Neural cell (in vitro differentiated cells): ENCODE data around the gene MAPKAPK5. TPM values are rescaled to one million over a fixed set of nuclear protein-coding genes. Genes with fewer than 3 reads are reported as not detected.

Source experiments
- H2AFZ ChIP-seq: fragments of 200-600, 300-800 bp; sonication (generic), shearing (Covaris generic); 2 replicates; pipeline ENCODE4 v1.6.0; 2014; ENCODE audit warnings: low read depth, mild to moderate bottlenecking, antibody characterized with exemption, low read length, moderate library complexity
- H3F3A ChIP-seq: fragments of 200-600 bp; shearing (Covaris generic); 2 replicates; pipeline ENCODE4 v1.6.1; 2016; ENCODE audit warnings: mild to moderate bottlenecking, moderate library complexity, mixed read lengths, antibody characterized with exemption, low read length; ENCODE audit not compliant: insufficient read depth, poor library complexity, severe bottlenecking
- H3K27ac ChIP-seq: fragments of 200-600, 300-800 bp; sonication (generic), shearing (Covaris generic); 2 replicates; pipeline ENCODE4 v1.5.1; 2014; ENCODE audit warnings: mild to moderate bottlenecking, low read length, moderate library complexity
- H3K27me3 ChIP-seq: fragments of 300-800, 200-600 bp; sonication (generic), shearing (Covaris generic); 2 replicates; pipeline ENCODE4 v1.6.0; 2014; ENCODE audit warnings: mild to moderate bottlenecking, low read depth, low read length, moderate library complexity; ENCODE audit not compliant: insufficient read depth
- H3K36me3 ChIP-seq: fragments of 300-800, 200-600 bp; sonication (generic), shearing (Covaris generic); 2 replicates; pipeline ENCODE4 v1.5.1; 2014; ENCODE audit warnings: mild to moderate bottlenecking, antibody characterized with exemption, low read length, moderate library complexity; ENCODE audit not compliant: insufficient read depth
- H3K4me2 ChIP-seq: fragments of 300-800, 200-600 bp; sonication (generic), shearing (Covaris generic); 2 replicates; pipeline ENCODE4 v1.6.0; 2014; ENCODE audit warnings: mild to moderate bottlenecking, low read length
- H3K4me3 ChIP-seq: fragments of 300-800, 200-600 bp; sonication (generic), shearing (Covaris generic); 2 replicates; pipeline ENCODE4 v1.5.1; 2014; ENCODE audit warnings: mild to moderate bottlenecking, low read length, moderate library complexity
- H3K79me2 ChIP-seq: fragments of 200-600 bp; shearing (Covaris generic); replicated peaks from 2 replicates; pipeline ENCODE4 v1.6.0; 2014; ENCODE audit warnings: mild to moderate bottlenecking, low read length, moderate library complexity; ENCODE audit not compliant: insufficient read depth
- H3K9ac ChIP-seq: fragments of 300-800, 200-600 bp; sonication (generic), shearing (Covaris generic); 2 replicates; pipeline ENCODE4 v1.6.1; 2016; ENCODE audit warnings: mild to moderate bottlenecking, low read length, mixed read lengths
- H3K9me2 ChIP-seq: fragments of 200-600 bp; shearing (Covaris generic); 2 replicates; pipeline ENCODE4 v1.6.1; 2016; ENCODE audit warnings: mild to moderate bottlenecking, low read length, mixed read lengths; ENCODE audit not compliant: insufficient read depth
- H3K9me3 ChIP-seq: fragments of 200-600, 300-800 bp; sonication (generic), shearing (Covaris generic); 2 replicates; pipeline ENCODE4 v1.6.1; 2016; ENCODE audit warnings: mild to moderate bottlenecking, mixed run types, low read length, moderate library complexity, mixed read lengths
- H4K20me1 ChIP-seq: fragments of 200-600 bp; shearing (Covaris generic); 2 replicates; pipeline ENCODE4 v1.6.1; 2016; ENCODE audit warnings: mild to moderate bottlenecking, mixed run types; ENCODE audit not compliant: insufficient read depth
- CTCF ChIP-seq: fragments of 450-650 bp; IDR thresholded peaks from 2 replicates; pipeline ENCODE4 v1.5.1; 2014; ENCODE audit warnings: antibody characterized with exemption, mild to moderate bottlenecking, moderate library complexity; ENCODE audit not compliant: poor library complexity, severe bottlenecking
- EP300 ChIP-seq: fragments of 450-650 bp; conservative IDR thresholded peaks from 2 replicates; pipeline ENCODE4 v1.6.1; 2014; ENCODE audit warnings: antibody characterized with exemption, mild to moderate bottlenecking, moderate library complexity; ENCODE audit not compliant: poor library complexity, severe bottlenecking
- EZH2 ChIP-seq: fragments of 200-600, 300-800 bp; shearing (Covaris generic), sonication (generic); IDR thresholded peaks from 2 replicates; pipeline ENCODE4 v1.6.1; 2014; ENCODE audit warnings: antibody characterized with exemption, low read length, borderline replicate concordance, mild to moderate bottlenecking; ENCODE audit not compliant: insufficient read depth, poor library complexity, severe bottlenecking
- MXI1 ChIP-seq: fragments of 450-650 bp; conservative IDR thresholded peaks from 2 replicates; pipeline ENCODE4 v1.6.1; 2014; ENCODE audit warnings: antibody characterized with exemption, mild to moderate bottlenecking; ENCODE audit not compliant: poor library complexity, severe bottlenecking
- RAD21 ChIP-seq: fragments of 450-650 bp; conservative IDR thresholded peaks from 2 replicates; pipeline ENCODE4 v1.6.1; 2014; ENCODE audit warnings: antibody characterized with exemption, mild to moderate bottlenecking, moderate library complexity
- REST ChIP-seq: IDR thresholded peaks from 2 replicates; pipeline ENCODE4 v1.6.1; 2012; ENCODE audit warnings: borderline replicate concordance
- SMC3 ChIP-seq: fragments of 450-650 bp; conservative IDR thresholded peaks from 2 replicates; pipeline ENCODE4 v1.6.1; 2014; ENCODE audit warnings: antibody characterized with exemption, mild to moderate bottlenecking, moderate library complexity; ENCODE audit not compliant: poor library complexity
- TAF1 ChIP-seq: IDR thresholded peaks from 2 replicates; pipeline ENCODE4 v1.6.1; 2012; ENCODE audit warnings: low read depth
- polyA plus RNA-seq: library from polyadenylated mRNA; depleted of rRNA; stranded (reverse); fragments of >200 nt; gene quantifications from 2 replicates; pipeline ENCODE4 v1.2.3, GENCODE V29; 2014

Gene MAPKAPK5
- polyA plus RNA-seq, 1 donor from 2014 or later, result 93.7 TPM

- H3K36me3 ChIP-seq, result no peaks in the 10 kb centered on the region
Measured at GRCh38 chr12:111806304-111806703, 35.7 kb upstream of the MAPKAPK5 start.

GRCh38 chr12:111807232-111807631 lies 34.8 kb upstream of the MAPKAPK5 start:
- Histone ChIP-seq H3K9me2 (no peaks in the 10 kb centered on the region), H3K27me3 (no peaks in the 10 kb centered on the region), H3K9me3 (no peaks in the 10 kb centered on the region), H4K20me1 (no peaks in the 10 kb centered on the region), H3F3A (no peaks in the 10 kb centered on the region), H3K9ac (no peak overlapping the region), H2AFZ (no peak overlapping the region), H3K4me2 (no peak overlapping the region), H3K79me2 (no peaks in the 10 kb centered on the region), H3K36me3 (no peaks in the 10 kb centered on the region), H3K27ac (no peak overlapping the region), H3K4me3 (no peak overlapping the region)
- TF ChIP-seq REST (no peak), RAD21 (no peak), TAF1 (no peak), MXI1 (no peak), CTCF (no peak)

More at GRCh38 chr12:111806304-111806703, 35.7 kb upstream of the MAPKAPK5 start:
- TF ChIP-seq TAF1 (no peak), CTCF (no peak), REST (no peak), SMC3 (no peak), EZH2 (no peak), RAD21 (no peak), EP300 (no peak)
- H3K4me2 ChIP-seq, result no peak overlapping the region
- H3K4me3 ChIP-seq, result no peak overlapping the region
- H3F3A ChIP-seq, result no peaks in the 10 kb centered on the region
- no peaks in the 10 kb centered on the region for H3K9me3 ChIP-seq
- H3K79me2 ChIP-seq, result no peaks in the 10 kb centered on the region
- H3K9me2 ChIP-seq, result no peaks in the 10 kb centered on the region
- H3K27me3 ChIP-seq, result no peaks in the 10 kb centered on the region
- H3K27ac ChIP-seq, result no peak overlapping the region
- no peak overlapping the region for H2AFZ ChIP-seq
- H4K20me1 ChIP-seq, result no peaks in the 10 kb centered on the region
- H3K9ac ChIP-seq, result no peak overlapping the region
